Measurements from ENCODE around the gene HDAC4.

Gene HDAC4

GRCh38 chr2:239159476-239159911, 241.3 kb downstream of the HDAC4 start:
- H4K20me1 ChIP-seq (ENCODE audit: insufficient read depth, low read length) = no peaks in the 10 kb centered on the region

GRCh38 chr2:239158641-239159475, 242.0 kb downstream of the HDAC4 start:
- Histone ChIP-seq H3F3A (ENCODE audit: insufficient read depth, low read length) (no peaks in the 10 kb centered on the region), H3K4me3 (ENCODE audit: low read depth, low read length, poor library complexity, severe bottlenecking) (no peak overlapping the region), H3K27ac (ENCODE audit: low read depth, low read length, poor library complexity, severe bottlenecking) (no peak overlapping the region), H3K4me1 (ENCODE audit: insufficient read depth, low read length, severe bottlenecking) (no peaks in the 10 kb centered on the region), H3K27me3 (ENCODE audit: insufficient read depth, low read length) (no peaks in the 10 kb centered on the region), H3K36me3 (ENCODE audit: insufficient read depth, low read length) (no peaks in the 10 kb centered on the region), H2AFZ (ENCODE audit: low read length) (no peak overlapping the region), H3K4me2 (ENCODE audit: low read length) (no peak overlapping the region), H3K9ac (ENCODE audit: low read length) (no peak overlapping the region), H3K9me3 (ENCODE audit: low read length) (no peaks in the 10 kb centered on the region), H4K20me1 (ENCODE audit: insufficient read depth, low read length) (no peaks in the 10 kb centered on the region), H3K79me2 (ENCODE audit: insufficient read depth, low read length) (no peaks in the 10 kb centered on the region), H3K9me2 (ENCODE audit: low read depth, low read length) (no peaks in the 10 kb centered on the region)
- TF ChIP-seq CTCF (IDR thresholded peaks at IDR 0.05; ENCODE audit: low read length) (no peak), EZH2 (IDR thresholded peaks at IDR 0.05; ENCODE audit: borderline replicate concordance, low read length) (no peak)

More at GRCh38 chr2:239159476-239159911, 241.3 kb downstream of the HDAC4 start:
- H3K4me2 ChIP-seq (ENCODE audit: low read length) = no peak overlapping the region
- no peaks in the 10 kb centered on the region for H3K27me3 ChIP-seq (ENCODE audit: insufficient read depth, low read length)
- H3K27ac ChIP-seq (ENCODE audit: low read depth, low read length, poor library complexity, severe bottlenecking) = no peak overlapping the region
- H3K4me3 ChIP-seq (ENCODE audit: low read depth, low read length, poor library complexity, severe bottlenecking) = no peak overlapping the region
- TF ChIP-seq EZH2 (IDR thresholded peaks at IDR 0.05; ENCODE audit: borderline replicate concordance, low read length) = no peak
- TF ChIP-seq CTCF (IDR thresholded peaks at IDR 0.05; ENCODE audit: low read length) = no peak
- H3K9me3 ChIP-seq (ENCODE audit: low read length) = no peaks in the 10 kb centered on the region
- H3K36me3 ChIP-seq (ENCODE audit: insufficient read depth, low read length) = no peaks in the 10 kb centered on the region
- H3F3A ChIP-seq (ENCODE audit: insufficient read depth, low read length) = no peaks in the 10 kb centered on the region
- no peak overlapping the region for H3K9ac ChIP-seq (ENCODE audit: low read length)
- no peaks in the 10 kb centered on the region for H3K4me1 ChIP-seq (ENCODE audit: insufficient read depth, low read length, severe bottlenecking)
- H2AFZ ChIP-seq (ENCODE audit: low read length) = no peak overlapping the region
- no peaks in the 10 kb centered on the region for H3K9me2 ChIP-seq (ENCODE audit: low read depth, low read length)
- H3K79me2 ChIP-seq (ENCODE audit: insufficient read depth, low read length) = no peaks in the 10 kb centered on the region

GRCh38 chr2:239157771-239158170, 243.0 kb downstream of the HDAC4 start:
- Histone ChIP-seq H3K27ac (ENCODE audit: low read depth, low read length, poor library complexity, severe bottlenecking) (no peak overlapping the region), H3K9me3 (ENCODE audit: low read length) (no peaks in the 10 kb centered on the region), H4K20me1 (ENCODE audit: insufficient read depth, low read length) (no peaks in the 10 kb centered on the region), H3K79me2 (ENCODE audit: insufficient read depth, low read length) (no peaks in the 10 kb centered on the region), H3K4me1 (ENCODE audit: insufficient read depth, low read length, severe bottlenecking) (no peaks in the 10 kb centered on the region), H3K4me3 (ENCODE audit: low read depth, low read length, poor library complexity, severe bottlenecking) (no peak overlapping the region), H2AFZ (ENCODE audit: low read length) (no peak overlapping the region), H3K4me2 (ENCODE audit: low read length) (no peak overlapping the region), H3K36me3 (ENCODE audit: insufficient read depth, low read length) (no peaks in the 10 kb centered on the region), H3K27me3 (ENCODE audit: insufficient read depth, low read length) (no peaks in the 10 kb centered on the region), H3F3A (ENCODE audit: insufficient read depth, low read length) (no peaks in the 10 kb centered on the region), H3K9ac (ENCODE audit: low read length) (no peak overlapping the region), H3K9me2 (ENCODE audit: low read depth, low read length) (no peaks in the 10 kb centered on the region)
- TF ChIP-seq EZH2 (IDR thresholded peaks at IDR 0.05; ENCODE audit: borderline replicate concordance, low read length) (no peak), CTCF (IDR thresholded peaks at IDR 0.05; ENCODE audit: low read length) (no peak)
